K562 (cell line): ENCODE results near the gene TNPO2. TPM values are rescaled to one million over a fixed set of nuclear protein-coding genes. Genes with fewer than 3 reads are reported as not detected.

Experiments
- ATAC-seq: fragments of 200-7000 bp; cut with Tn5 transposase; 3 replicates; pipeline ENCODE4 v1.9.1; 2020; ENCODE audit warnings: moderate library complexity
- BruUV-seq: library from RNA; stranded (reverse); fragments of 400-500 nt; replicated peaks from 2 replicates; lab custom pipeline; 2021; lab: Mats Ljungman, UMichigan
- CTCF ChIA-PET: fragments of 300-600 bp; formaldehyde crosslinking; extraction: SDS; loops from one replicate; lab custom pipeline; 2021; ENCODE audit warnings: low intra/inter-chr PET ratio; lab: Yijun Ruan, JAX
- POLR2A ChIA-PET: fragments of 300-600, 350-650 bp; sonication (Branson Sonifier 250); formaldehyde crosslinking; extraction: SDS; loops from one replicate; lab custom pipeline; 2021; ENCODE audit warnings: antibody characterized with exemption, inconsistent platforms; lab: Yijun Ruan, JAX
- DNase-seq, 4 experiments: peaks; one replicate each; pipeline versions ENCODE4 v3.0.0 to v3.0.0-alpha.2; 2011 to 2018; ENCODE audit warnings: low spot score in 3 of 4, mixed read lengths in 3 of 4; ENCODE audit errors: extremely low read depth in 1 of 4
- FAIRE-seq: peaks from 2 replicates; lab custom pipeline; 2011; peaks lifted over from hg19 to GRCh38; lab: Jason Lieb, UNC
- H2AFZ ChIP-seq: 2 replicates; pipeline ENCODE4 v1.6.0; 2011; ENCODE audit warnings: low read depth, low read length, control low read depth, inconsistent platforms
- H3K27ac ChIP-seq: fragments of 200-600 bp; 3 replicates; pipeline ENCODE4 v1.8.0; 2011; ENCODE audit warnings: low read depth, mild to moderate bottlenecking, control low read depth, inconsistent platforms, low read length, moderate library complexity, mixed read lengths; ENCODE audit errors: extremely low read depth
- H3K27me3 ChIP-seq, 2 experiments: fragments of 300-600 bp in 1 of 2; 2 replicates in 1 of 2; 3 replicates in 1 of 2; pipeline versions ENCODE4 v1.6.0 to v1.8.0; 2011; ENCODE audit warnings: inconsistent platforms in 2 of 2, low read length in 2 of 2, mild to moderate bottlenecking in 1 of 2, mixed read lengths in 1 of 2, moderate library complexity in 1 of 2; ENCODE audit not compliant: control insufficient read depth in 2 of 2, insufficient read depth in 2 of 2
- H3K36me3 ChIP-seq: fragments of 300-600 bp; 3 replicates; pipeline ENCODE4 v1.8.0; 2011; ENCODE audit warnings: mild to moderate bottlenecking, low read length, inconsistent platforms; ENCODE audit not compliant: control insufficient read depth, insufficient read depth
- H3K4me1 ChIP-seq, 2 experiments: fragments of 200-600 bp in 1 of 2; replicated peaks in 1 of 2; 2 replicates in 1 of 2; 3 replicates in 1 of 2; pipeline versions ENCODE4 v1.5.1 to v1.8.0; 2011; ENCODE audit warnings: inconsistent platforms in 2 of 2, low read length in 2 of 2, mild to moderate bottlenecking in 1 of 2, mixed read lengths in 1 of 2, moderate library complexity in 1 of 2; ENCODE audit not compliant: control insufficient read depth in 2 of 2, insufficient read depth in 2 of 2
- H3K4me2 ChIP-seq: 2 replicates; pipeline ENCODE4 v1.6.1; 2011; ENCODE audit warnings: low read length, control low read depth, inconsistent platforms, mixed read lengths; ENCODE audit not compliant: insufficient read depth
- H3K4me3 ChIP-seq: fragments of 200-600 bp; sonication (generic), shearing (Covaris generic); 2 replicates; pipeline ENCODE4 v1.5.1; 2016; ENCODE audit warnings: control low read depth, inconsistent platforms
- H3K79me2 ChIP-seq: fragments of 200-600 bp; 3 replicates; pipeline ENCODE4 v1.8.0; 2011; ENCODE audit warnings: low read length, inconsistent platforms; ENCODE audit not compliant: control insufficient read depth, insufficient read depth
- H3K9ac ChIP-seq, 2 experiments: 2 replicates each; pipeline versions ENCODE4 v1.6.0 to v1.6.1; 2011; ENCODE audit warnings: low read depth in 2 of 2, low read length in 2 of 2, control low read depth in 1 of 2, inconsistent platforms in 1 of 2, mild to moderate bottlenecking in 1 of 2, mixed read lengths in 1 of 2; ENCODE audit not compliant: insufficient read depth in 1 of 2
- H3K9me1 ChIP-seq: one replicate; pipeline ENCODE4 v1.6.0; 2011; ENCODE audit warnings: inconsistent platforms, mild to moderate bottlenecking, low read length, moderate library complexity; ENCODE audit not compliant: control insufficient read depth, insufficient read depth
- H3K9me3 ChIP-seq: replicated peaks from 2 replicates; pipeline ENCODE4 v1.5.1; 2011; ENCODE audit warnings: low read depth, low read length, inconsistent platforms; ENCODE audit not compliant: control insufficient read depth, insufficient read depth
- H4K20me1 ChIP-seq: replicated peaks from 2 replicates; pipeline ENCODE4 v1.6.1; 2011; ENCODE audit warnings: low read length, inconsistent platforms, mixed read lengths; ENCODE audit not compliant: control insufficient read depth, insufficient read depth
- CBX8 ChIP-seq: fragments of 200-600 bp; sonication (generic); IDR thresholded peaks from 2 replicates; pipeline ENCODE4 v1.6.1; 2012; ENCODE audit warnings: borderline replicate concordance, mixed run types, low read depth, mild to moderate bottlenecking, moderate library complexity, mixed read lengths, low read length, control low read depth, inconsistent platforms; ENCODE audit not compliant: poor library complexity, severe bottlenecking; ENCODE audit errors: extremely low read depth
- CLOCK ChIP-seq: fragments of 250-450 bp; sonication (Bioruptor Pico); IDR thresholded peaks from 2 replicates; pipeline ENCODE4 v1.4.0; 2020; ENCODE audit warnings: mild to moderate bottlenecking, moderate library complexity, borderline replicate concordance
- DIDO1 ChIP-seq: fragments of 450-650 bp; IDR thresholded peaks from 2 replicates; pipeline ENCODE4 v1.6.1; 2016; ENCODE audit warnings: low read depth, missing biosample characterization, missing genetic modification characterization
- FOXA3 ChIP-seq, 2 experiments: fragments of 450-650 bp in 1 of 2; sonication (generic) in 1 of 2; formaldehyde crosslinking; IDR thresholded peaks in 1 of 2; conservative IDR thresholded peaks in 1 of 2; 2 replicates each; pipeline versions ENCODE4 v1.4.0 to v1.8.0; 2020 to 2022; ENCODE audit warnings: mild to moderate bottlenecking in 2 of 2, missing genetic modification reagents in 1 of 2
- GATA2 ChIP-seq: sonication (generic); formaldehyde crosslinking; IDR thresholded peaks from 2 replicates; pipeline ENCODE4 v1.4.0; 2020; ENCODE audit warnings: mild to moderate bottlenecking, missing genetic modification reagents
- KLF16 ChIP-seq: IDR thresholded peaks from 2 replicates; pipeline ENCODE4 v1.6.1; 2016; ENCODE audit warnings: antibody characterized with exemption
- NR4A1 ChIP-seq, 2 experiments: fragments of 250-450 bp in 1 of 2; fragments of 450-650 bp in 1 of 2; sonication (Bioruptor Pico) in 1 of 2; IDR thresholded peaks; 2 replicates each; pipeline versions ENCODE4 v1.4.0 to v1.6.1; 2016 to 2020; ENCODE audit warnings: mild to moderate bottlenecking in 2 of 2, missing compliant biosample characterization in 1 of 2, missing genetic modification characterization in 1 of 2, moderate library complexity in 1 of 2
- POLR2G ChIP-seq: fragments of 200-400 bp; formaldehyde crosslinking; IDR thresholded peaks from 2 replicates; pipeline ENCODE4 v1.6.1; 2017; ENCODE audit warnings: low read depth, mild to moderate bottlenecking, antibody characterized with exemption, low read length, moderate library complexity
- POLR3G ChIP-seq: IDR thresholded peaks from 2 replicates; pipeline ENCODE4 v1.6.1; 2011; ENCODE audit not compliant: insufficient read length, insufficient replicate concordance; ENCODE audit errors: extremely low read depth
- PYGO2 ChIP-seq: fragments of 450-650 bp; IDR thresholded peaks from 2 replicates; pipeline ENCODE4 v1.6.1; 2016; ENCODE audit warnings: mild to moderate bottlenecking, missing genetic modification characterization, moderate library complexity, missing compliant biosample characterization
- ZFP1 ChIP-seq: fragments of 450-650 bp; formaldehyde crosslinking; IDR thresholded peaks from 2 replicates; pipeline ENCODE4 v1.4.0; 2020; ENCODE audit warnings: mild to moderate bottlenecking, mixed read lengths
- ZNF263 ChIP-seq: sonication (generic); formaldehyde crosslinking; IDR thresholded peaks from 2 replicates; pipeline ENCODE4 v1.8.0; 2022; ENCODE audit warnings: mild to moderate bottlenecking, missing genetic modification reagents, borderline replicate concordance
- ZNF668 ChIP-seq: fragments of 250-450 bp; sonication (Bioruptor Pico); IDR thresholded peaks from 2 replicates; pipeline ENCODE4 v1.8.0; 2022; ENCODE audit warnings: mild to moderate bottlenecking, inconsistent platforms
- WGBS: fragments of 100-300 bp; shearing (Covaris generic); methylation state at CpG from one replicate; pipeline ENCODE4 v1.1.6; 2016; ENCODE audit warnings: low coverage, mixed read lengths; ENCODE audit not compliant: insufficient coverage; ENCODE audit errors: missing lambda C conversion rate; 5-methylcytosine and 5-hydroxymethylcytosine counted together
- in situ Hi-C: fragments of 300-500 bp; cut with MboI; formaldehyde crosslinking; loops from 4 replicates; pipeline ENCODE4 v1.15.0; 2018; ENCODE audit warnings: inconsistent platforms, mixed read lengths
- intact Hi-C: fragments of 100-400 bp; cut with micrococcal nuclease; formaldehyde crosslinking; loops from 2 replicates; pipeline ENCODE4 v1.14.2; 2022
- polyA plus RNA-seq, 8 experiments: library from polyadenylated mRNA; depleted of rRNA in 4 of 8; stranded (reverse) in 5 of 8; unstranded in 3 of 8; fragments of >200 nt; fragmentation: Nextera tagmentation in 2 of 8; fragmentation: Illumina TruSeq in 1 of 8; extraction: Ambion mirVana in 2 of 8; extraction: Trizol in 1 of 8; gene quantifications; 2 replicates each; pipeline versions ENCODE4 v1.2.1 to v1.2.3, GENCODE V29; 2011 to 2014; ENCODE audit warnings: inconsistent platforms in 1 of 8, missing spikeins in 1 of 8
- total RNA-seq, 7 experiments: library from RNA; depleted of rRNA in 6 of 7; stranded (reverse); fragments of >200 nt in 6 of 7; fragmentation: Illumina TruSeq in 2 of 7; extraction: Trizol in 2 of 7; gene quantifications; 2 replicates each; pipeline versions ENCODE4 v1.2.1 to v1.2.3, GENCODE V29; 2011 to 2021; ENCODE audit warnings: low replicate concordance in 1 of 7
- TF ChIP-seq, protein P1 (sequence below): sonication (generic); formaldehyde crosslinking; IDR thresholded peaks from 2 replicates; pipeline ENCODE4 v1.8.0; 2022; ENCODE audit warnings: missing genetic modification reagents, mild to moderate bottlenecking, borderline replicate concordance

TNPO2 gene
- total and polyA plus RNA-seq, 9 of the 15 experiments (the other 6 are each of a cell fraction or from before 2014, with no cell fraction given): 6.0 to 126 (median 53.8) TPM

DNA sequence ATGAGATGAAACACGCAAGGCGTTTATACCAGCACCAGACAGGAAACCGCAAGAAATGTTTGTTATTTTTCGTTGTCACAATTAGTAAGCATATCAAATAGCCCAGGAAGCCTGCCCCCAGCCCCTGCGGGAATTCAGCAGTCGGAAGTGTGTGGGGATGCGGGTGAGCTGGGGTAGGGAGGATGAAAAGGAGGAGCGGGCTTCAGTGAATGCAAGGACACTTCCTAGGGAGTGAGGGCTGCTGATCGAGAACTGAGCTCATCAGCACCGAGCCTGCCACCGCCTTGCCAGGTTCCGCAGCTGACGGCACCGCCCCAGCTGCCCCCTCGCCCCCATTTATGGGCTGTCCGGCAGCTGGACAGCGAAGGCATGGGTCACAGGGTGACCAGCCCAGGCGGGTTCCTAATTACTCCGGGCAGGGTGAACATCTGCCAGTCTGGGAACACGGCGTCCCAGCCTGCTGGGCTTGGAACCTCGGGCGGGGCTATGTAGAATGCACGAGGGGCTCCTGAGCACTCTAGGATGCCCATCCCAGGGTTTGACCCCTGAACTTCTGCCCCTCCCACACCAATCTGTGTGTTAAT is 26.3 kb upstream of the TNPO2 start:
- ChIA-PET CTCF (no interaction called here), POLR2A (interaction anchor here (0.6 to 1.7 kb wide), 3 partner anchors 9 to 13 kb away, joined by 3 to 4 read pairs (median 3); partner anchors contain the start of gene GET3)
- Histone ChIP-seq H3K4me2 (no peak overlapping the region), H3K4me3 (no peak overlapping the region), H4K20me1 (no peaks in the 10 kb centered on the region), H3K27ac (no peak overlapping the region), H3K4me1 (peaks cover 0 to 30% of the 10 kb centered on the region in 2 experiments; a peak in 3 of 5 replicates), H3K36me3 (peaks cover 30% of the 10 kb centered on the region; the same call in 2 of the 3 replicates), H2AFZ (no peak overlapping the region), H3K9ac (peak overlapping the region in 1 of 2 experiments; percentile 21; a peak in 2 of 4 replicates), H3K79me2 (no peaks in the 10 kb centered on the region), H3K9me3 (peaks cover 9% of the 10 kb centered on the region), H3K27me3 (peaks cover 20 to 36% of the 10 kb centered on the region in 2 experiments; a peak in 3 of 5 replicates), H3K9me1 (no peaks in the 10 kb centered on the region)
- WGBS: 30% methylated on average over 21 of the region's 24 CpGs
- BruUV-seq: no TSS peak
- in situ Hi-C loops: no loop called here
- FAIRE-seq: no peak
- no peak for ATAC-seq
- TF ChIP-seq CBX8 (no peak), CLOCK (CRISPR knock-in tag) (no peak), POLR2G (0 out of 2 replicates have a peak, but pooled peaks have one; percentile 40), FOXA3 (CRISPR knock-in tag; conservative IDR thresholded peaks at IDR 0.05 in 1 of 2, IDR thresholded peaks at IDR 0.05 in 1 of 2) (no peak), ZNF668 (CRISPR knock-in tag) (no peak), PYGO2 (tag) (no peak), ZNF263 (peak; percentile 67; the same call in 1 of the 2 replicates), ZFP1 (no peak), GATA2 (CRISPR knock-in tag) (no peak), DIDO1 (no peak), NR4A1 (CRISPR knock-in tag; IDR thresholded peaks at IDR 0.05) (no peak), NR4A1 (tag; IDR thresholded peaks at IDR 0.05) (no peak), POLR3G (no peak), KLF16 (no peak)
- TF ChIP-seq, protein P1, sequence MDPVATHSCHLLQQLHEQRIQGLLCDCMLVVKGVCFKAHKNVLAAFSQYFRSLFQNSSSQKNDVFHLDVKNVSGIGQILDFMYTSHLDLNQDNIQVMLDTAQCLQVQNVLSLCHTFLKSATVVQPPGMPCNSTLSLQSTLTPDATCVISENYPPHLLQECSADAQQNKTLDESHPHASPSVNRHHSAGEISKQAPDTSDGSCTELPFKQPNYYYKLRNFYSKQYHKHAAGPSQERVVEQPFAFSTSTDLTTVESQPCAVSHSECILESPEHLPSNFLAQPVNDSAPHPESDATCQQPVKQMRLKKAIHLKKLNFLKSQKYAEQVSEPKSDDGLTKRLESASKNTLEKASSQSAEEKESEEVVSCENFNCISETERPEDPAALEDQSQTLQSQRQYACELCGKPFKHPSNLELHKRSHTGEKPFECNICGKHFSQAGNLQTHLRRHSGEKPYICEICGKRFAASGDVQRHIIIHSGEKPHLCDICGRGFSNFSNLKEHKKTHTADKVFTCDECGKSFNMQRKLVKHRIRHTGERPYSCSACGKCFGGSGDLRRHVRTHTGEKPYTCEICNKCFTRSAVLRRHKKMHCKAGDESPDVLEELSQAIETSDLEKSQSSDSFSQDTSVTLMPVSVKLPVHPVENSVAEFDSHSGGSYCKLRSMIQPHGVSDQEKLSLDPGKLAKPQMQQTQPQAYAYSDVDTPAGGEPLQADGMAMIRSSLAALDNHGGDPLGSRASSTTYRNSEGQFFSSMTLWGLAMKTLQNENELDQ: no peak
- no peak for DNase-seq
- intact Hi-C loops: no loop called here
